ENCODE data around the gene POLR3B.

POLR3B gene

DNA sequence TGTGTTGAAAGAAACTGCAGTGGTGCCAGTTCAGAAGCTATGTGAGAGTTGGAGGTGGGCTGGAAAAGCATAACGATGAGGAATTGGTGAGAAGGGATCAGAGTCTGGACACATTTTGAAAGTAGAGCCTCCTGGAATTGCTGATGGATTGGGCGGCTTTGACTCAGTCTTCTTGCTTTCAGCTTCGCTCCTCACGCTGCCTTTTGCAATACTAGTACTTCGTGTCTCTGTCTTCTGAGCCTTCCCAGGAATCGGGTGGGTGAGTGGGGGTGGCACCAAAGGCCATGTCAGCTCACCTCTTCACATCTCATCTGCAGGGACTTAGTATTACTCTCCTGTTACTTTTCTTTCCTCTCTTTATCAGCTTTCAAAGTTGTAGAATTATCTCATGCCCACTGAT is 123.7 kb downstream of the POLR3B start:
- Histone ChIP-seq H3K27me3 (replicated peaks; ENCODE audit: control insufficient read depth, insufficient read depth, low read length, poor library complexity, severe bottlenecking) (no peaks in the 10 kb centered on the region), H3K27ac (ENCODE audit: insufficient read depth, low read length, poor library complexity, severe bottlenecking) (no peak overlapping the region), H3K4me3 (ENCODE audit: insufficient read depth, low read depth, low read length, poor library complexity, severe bottlenecking) (no peak overlapping the region), H3K36me3 (ENCODE audit: control insufficient read depth, insufficient read depth, low read length) (peaks cover 3% of the 10 kb centered on the region), H3K4me1 (ENCODE audit: control insufficient read depth, insufficient read depth, low read length, poor library complexity, severe bottlenecking) (no peaks in the 10 kb centered on the region), H3K9me3 (ENCODE audit: control insufficient read depth, low read length) (no peaks in the 10 kb centered on the region)
- DNase-seq: no peak

DNA sequence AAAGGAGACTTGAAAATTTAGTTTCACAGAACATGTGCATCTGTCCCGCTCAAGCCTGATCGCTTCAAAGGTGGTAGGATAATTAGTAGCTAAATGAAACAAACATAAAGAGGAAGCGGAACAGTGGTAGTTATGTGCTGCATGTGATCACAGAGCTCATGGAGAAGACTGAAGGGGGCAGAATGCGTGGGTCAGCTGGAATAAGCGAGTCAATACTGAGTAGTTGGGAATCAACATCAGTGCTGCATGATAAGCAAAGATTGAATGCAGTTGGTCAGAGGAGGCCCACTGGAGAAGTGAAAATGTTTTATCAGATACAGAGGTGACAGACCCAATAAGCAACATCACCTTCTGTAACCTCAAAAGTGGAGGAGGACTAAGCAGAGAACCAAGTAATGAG is 130.1 kb downstream of the POLR3B start:
- H3K4me3 ChIP-seq (ENCODE audit: insufficient read depth, low read depth, low read length, poor library complexity, severe bottlenecking): no peak overlapping the region
- H3K9me3 ChIP-seq (ENCODE audit: control insufficient read depth, low read length): no peaks in the 10 kb centered on the region
- H3K27ac ChIP-seq (ENCODE audit: insufficient read depth, low read length, poor library complexity, severe bottlenecking): no peak overlapping the region
- H3K27me3 ChIP-seq (replicated peaks; ENCODE audit: control insufficient read depth, insufficient read depth, low read length, poor library complexity, severe bottlenecking): no peaks in the 10 kb centered on the region
- DNase-seq: no peak
- no peaks in the 10 kb centered on the region for H3K4me1 ChIP-seq (ENCODE audit: control insufficient read depth, insufficient read depth, low read length, poor library complexity, severe bottlenecking)
- H3K36me3 ChIP-seq (ENCODE audit: control insufficient read depth, insufficient read depth, low read length): no peaks in the 10 kb centered on the region

DNA sequence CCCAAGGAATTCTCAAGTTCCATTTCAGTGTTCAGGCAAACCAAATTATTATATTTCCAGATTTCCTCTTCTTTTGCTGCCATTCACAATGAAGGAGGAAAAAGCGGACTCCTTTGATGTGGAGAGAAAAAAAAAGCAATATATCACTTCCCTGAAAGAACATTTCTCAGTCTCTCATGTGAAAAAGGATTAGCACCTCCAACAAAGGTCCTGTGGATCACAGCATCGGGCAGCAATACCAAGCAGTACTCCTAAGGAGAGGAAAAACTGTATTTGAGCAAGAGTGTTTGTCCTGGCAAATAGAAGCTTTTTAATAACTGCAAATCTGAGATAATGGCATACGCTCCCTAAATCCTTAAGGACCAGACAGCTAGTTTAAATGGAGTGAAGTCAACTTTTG is 131.3 kb downstream of the POLR3B start:
- Histone ChIP-seq H3K9me3 (ENCODE audit: control insufficient read depth, low read length) (no peaks in the 10 kb centered on the region), H3K4me3 (ENCODE audit: insufficient read depth, low read depth, low read length, poor library complexity, severe bottlenecking) (no peak overlapping the region), H3K27me3 (replicated peaks; ENCODE audit: control insufficient read depth, insufficient read depth, low read length, poor library complexity, severe bottlenecking) (no peaks in the 10 kb centered on the region), H3K27ac (ENCODE audit: insufficient read depth, low read length, poor library complexity, severe bottlenecking) (no peak overlapping the region), H3K36me3 (ENCODE audit: control insufficient read depth, insufficient read depth, low read length) (no peaks in the 10 kb centered on the region), H3K4me1 (ENCODE audit: control insufficient read depth, insufficient read depth, low read length, poor library complexity, severe bottlenecking) (no peaks in the 10 kb centered on the region)
- no peak for DNase-seq

DNA sequence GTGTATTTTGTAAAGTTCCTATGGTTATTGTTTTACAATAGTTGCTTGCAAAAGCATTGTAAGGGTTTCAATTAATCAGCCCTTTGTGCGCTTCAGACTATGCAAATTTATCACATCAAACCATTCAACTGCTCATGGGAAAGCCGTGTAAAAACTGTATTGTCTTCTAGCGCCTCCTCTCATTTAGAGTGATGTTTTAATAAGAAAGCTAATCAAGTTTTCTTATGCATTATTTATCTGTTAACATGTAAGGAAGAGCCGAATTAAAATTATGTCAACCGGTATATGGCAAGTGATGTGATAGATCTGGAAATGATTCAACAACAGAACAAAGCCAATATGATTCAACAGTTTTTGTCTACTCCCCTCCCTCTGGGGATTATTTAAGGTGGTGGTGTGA is 132.7 kb downstream of the POLR3B start:
- H3K27me3 ChIP-seq (replicated peaks; ENCODE audit: control insufficient read depth, insufficient read depth, low read length, poor library complexity, severe bottlenecking): no peaks in the 10 kb centered on the region
- no peak for DNase-seq
- no peaks in the 10 kb centered on the region for H3K9me3 ChIP-seq (ENCODE audit: control insufficient read depth, low read length)
- no peaks in the 10 kb centered on the region for H3K36me3 ChIP-seq (ENCODE audit: control insufficient read depth, insufficient read depth, low read length)
- H3K27ac ChIP-seq (ENCODE audit: insufficient read depth, low read length, poor library complexity, severe bottlenecking): no peak overlapping the region
- no peak overlapping the region for H3K4me3 ChIP-seq (ENCODE audit: insufficient read depth, low read depth, low read length, poor library complexity, severe bottlenecking)
- H3K4me1 ChIP-seq (ENCODE audit: control insufficient read depth, insufficient read depth, low read length, poor library complexity, severe bottlenecking): no peaks in the 10 kb centered on the region

DNA sequence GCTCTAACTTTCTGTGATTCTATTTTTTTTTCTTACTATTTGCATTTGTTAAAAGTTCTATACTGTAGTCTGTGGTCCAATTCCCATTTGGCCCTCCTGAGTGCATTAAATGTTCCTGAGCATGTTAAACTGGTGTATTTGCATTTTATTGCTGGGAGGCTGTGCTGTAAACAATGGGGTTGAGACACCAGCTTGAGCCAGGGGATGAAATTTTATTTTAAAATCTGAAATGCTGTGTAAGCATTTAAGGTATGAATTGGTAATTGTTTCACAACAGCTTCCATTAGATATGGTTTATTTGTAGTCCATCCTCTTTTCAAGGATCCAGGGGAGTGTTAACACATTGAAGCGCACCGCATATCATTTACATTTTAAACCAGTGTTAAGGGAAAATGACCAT is 135.3 kb downstream of the POLR3B start:
- no peaks in the 10 kb centered on the region for H3K27me3 ChIP-seq (replicated peaks; ENCODE audit: control insufficient read depth, insufficient read depth, low read length, poor library complexity, severe bottlenecking)

DNA sequence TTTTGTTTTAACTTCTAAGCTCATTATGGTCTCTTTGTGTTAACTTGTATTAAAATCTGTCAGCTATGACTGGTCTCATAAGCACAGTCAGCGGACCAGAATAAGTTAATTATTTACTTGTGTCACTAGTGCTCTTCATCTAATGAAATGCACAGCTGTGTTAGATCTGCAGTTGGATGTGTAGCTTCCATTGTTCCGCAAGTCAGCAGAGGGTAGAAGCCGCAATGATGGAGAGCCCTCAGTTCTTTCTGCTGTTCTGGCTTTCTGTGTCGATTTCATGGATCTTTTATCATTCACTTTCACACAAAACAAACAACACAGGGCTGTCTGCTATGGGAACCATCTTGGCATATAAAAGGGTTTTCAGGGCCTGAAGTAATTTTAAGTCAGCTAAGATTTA is 136.0 kb downstream of the POLR3B start:
- H3K4me1 ChIP-seq (ENCODE audit: control insufficient read depth, insufficient read depth, low read length, poor library complexity, severe bottlenecking): no peaks in the 10 kb centered on the region
- H3K4me3 ChIP-seq (ENCODE audit: insufficient read depth, low read depth, low read length, poor library complexity, severe bottlenecking): no peak overlapping the region
- no peak overlapping the region for H3K27ac ChIP-seq (ENCODE audit: insufficient read depth, low read length, poor library complexity, severe bottlenecking)
- no peaks in the 10 kb centered on the region for H3K9me3 ChIP-seq (ENCODE audit: control insufficient read depth, low read length)
- peaks cover 15% of the 10 kb centered on the region for H3K36me3 ChIP-seq (ENCODE audit: control insufficient read depth, insufficient read depth, low read length)
- DNase-seq: no peak
- H3K27me3 ChIP-seq (replicated peaks; ENCODE audit: control insufficient read depth, insufficient read depth, low read length, poor library complexity, severe bottlenecking): no peaks in the 10 kb centered on the region

More for the DNA sequence above, 135.3 kb downstream of the POLR3B start:
- no peak for DNase-seq
- Histone ChIP-seq H3K4me1 (ENCODE audit: control insufficient read depth, insufficient read depth, low read length, poor library complexity, severe bottlenecking) (no peaks in the 10 kb centered on the region), H3K27ac (ENCODE audit: insufficient read depth, low read length, poor library complexity, severe bottlenecking) (no peak overlapping the region), H3K36me3 (ENCODE audit: control insufficient read depth, insufficient read depth, low read length) (peaks cover 13% of the 10 kb centered on the region), H3K9me3 (ENCODE audit: control insufficient read depth, low read length) (no peaks in the 10 kb centered on the region), H3K4me3 (ENCODE audit: insufficient read depth, low read depth, low read length, poor library complexity, severe bottlenecking) (no peak overlapping the region)

DNA sequence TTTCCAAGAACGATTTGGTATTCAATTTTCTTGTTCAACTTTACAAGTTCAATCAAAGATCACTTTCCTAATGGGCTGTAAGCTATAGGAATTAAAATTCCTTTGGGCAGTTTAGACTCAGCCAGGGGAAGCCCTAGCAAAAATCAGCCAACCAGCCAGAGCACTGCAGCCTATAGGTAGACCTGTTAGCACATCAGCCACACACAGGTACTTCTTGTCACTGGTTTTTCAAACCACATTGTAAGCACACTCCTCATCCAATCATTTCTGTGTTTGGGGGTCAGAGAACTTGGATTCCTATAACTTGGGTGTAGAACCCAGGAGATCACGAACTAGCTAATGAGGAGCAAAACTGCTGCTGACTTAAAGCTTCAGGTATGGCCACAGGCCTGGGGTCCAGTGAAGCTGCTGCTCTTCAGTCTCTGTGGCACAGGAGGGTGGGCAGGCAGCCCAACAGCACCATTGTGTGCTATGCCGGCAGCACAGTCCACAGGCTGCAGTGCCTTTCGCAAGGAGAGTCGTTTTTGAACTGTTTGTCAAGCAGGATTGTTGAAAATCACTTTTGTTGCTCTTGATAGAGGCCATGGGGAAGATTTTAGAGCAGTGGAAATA is 137.9 kb downstream of the POLR3B start:
- H3K4me3 ChIP-seq (ENCODE audit: insufficient read depth, low read depth, low read length, poor library complexity, severe bottlenecking): no peak overlapping the region
- H3K27me3 ChIP-seq (replicated peaks; ENCODE audit: control insufficient read depth, insufficient read depth, low read length, poor library complexity, severe bottlenecking): no peaks in the 10 kb centered on the region
- no peak for DNase-seq
- H3K36me3 ChIP-seq (ENCODE audit: control insufficient read depth, insufficient read depth, low read length): peaks cover 22% of the 10 kb centered on the region
- H3K27ac ChIP-seq (ENCODE audit: insufficient read depth, low read length, poor library complexity, severe bottlenecking): no peak overlapping the region
- no peaks in the 10 kb centered on the region for H3K9me3 ChIP-seq (ENCODE audit: control insufficient read depth, low read length)
- no peaks in the 10 kb centered on the region for H3K4me1 ChIP-seq (ENCODE audit: control insufficient read depth, insufficient read depth, low read length, poor library complexity, severe bottlenecking)

DNA sequence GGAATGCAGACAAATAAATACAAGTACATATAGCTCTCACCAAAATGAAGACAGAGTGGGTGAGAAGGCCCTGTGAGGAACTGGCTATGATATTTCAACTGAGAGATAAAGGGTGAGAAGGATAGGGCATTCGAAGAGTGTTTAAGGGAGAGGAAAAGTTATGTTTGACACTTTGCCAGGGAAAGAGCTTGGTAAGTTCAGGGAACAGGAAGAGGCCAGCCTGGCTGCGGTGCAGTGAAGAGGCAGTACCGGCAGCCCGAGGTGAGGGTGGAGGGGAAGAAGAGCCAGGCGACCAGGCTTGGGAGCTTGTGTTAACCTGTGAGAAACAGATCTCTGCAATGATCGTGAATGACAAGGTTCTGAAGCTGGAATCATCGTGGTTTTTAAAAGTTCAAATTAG is 140.5 kb downstream of the POLR3B start:
- no peaks in the 10 kb centered on the region for H3K27me3 ChIP-seq (replicated peaks; ENCODE audit: control insufficient read depth, insufficient read depth, low read length, poor library complexity, severe bottlenecking)
- H3K27ac ChIP-seq (ENCODE audit: insufficient read depth, low read length, poor library complexity, severe bottlenecking): no peak overlapping the region
- H3K4me1 ChIP-seq (ENCODE audit: control insufficient read depth, insufficient read depth, low read length, poor library complexity, severe bottlenecking): no peaks in the 10 kb centered on the region
- DNase-seq: no peak
- H3K36me3 ChIP-seq (ENCODE audit: control insufficient read depth, insufficient read depth, low read length): peaks cover 31% of the 10 kb centered on the region
- H3K9me3 ChIP-seq (ENCODE audit: control insufficient read depth, low read length): no peaks in the 10 kb centered on the region
- no peak overlapping the region for H3K4me3 ChIP-seq (ENCODE audit: insufficient read depth, low read depth, low read length, poor library complexity, severe bottlenecking)

DNA sequence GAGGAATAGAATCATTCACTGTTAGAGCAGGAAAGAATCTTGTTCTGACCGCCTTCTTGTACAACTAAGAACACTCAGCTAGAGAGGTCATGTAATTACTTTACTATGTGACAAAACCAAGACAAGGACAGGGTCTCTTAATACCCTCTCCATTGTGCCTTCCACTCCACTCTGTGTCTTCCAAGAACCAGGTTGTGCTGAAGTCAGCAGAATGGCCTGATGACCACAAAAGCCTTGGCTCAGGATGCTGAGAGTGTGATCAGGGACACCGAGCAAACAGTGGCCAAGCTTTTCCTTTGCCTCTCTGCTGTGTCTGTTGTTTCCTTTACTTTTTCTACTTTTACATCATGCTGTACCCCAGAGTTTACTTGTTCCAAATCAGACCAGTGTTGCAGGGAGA is 142.1 kb downstream of the POLR3B start:
- Histone ChIP-seq H3K4me3 (ENCODE audit: insufficient read depth, low read depth, low read length, poor library complexity, severe bottlenecking) (no peak overlapping the region), H3K27ac (ENCODE audit: insufficient read depth, low read length, poor library complexity, severe bottlenecking) (no peak overlapping the region), H3K27me3 (replicated peaks; ENCODE audit: control insufficient read depth, insufficient read depth, low read length, poor library complexity, severe bottlenecking) (no peaks in the 10 kb centered on the region), H3K9me3 (ENCODE audit: control insufficient read depth, low read length) (no peaks in the 10 kb centered on the region), H3K4me1 (ENCODE audit: control insufficient read depth, insufficient read depth, low read length, poor library complexity, severe bottlenecking) (no peaks in the 10 kb centered on the region), H3K36me3 (ENCODE audit: control insufficient read depth, insufficient read depth, low read length) (peaks cover 38% of the 10 kb centered on the region)
- no peak for DNase-seq

DNA sequence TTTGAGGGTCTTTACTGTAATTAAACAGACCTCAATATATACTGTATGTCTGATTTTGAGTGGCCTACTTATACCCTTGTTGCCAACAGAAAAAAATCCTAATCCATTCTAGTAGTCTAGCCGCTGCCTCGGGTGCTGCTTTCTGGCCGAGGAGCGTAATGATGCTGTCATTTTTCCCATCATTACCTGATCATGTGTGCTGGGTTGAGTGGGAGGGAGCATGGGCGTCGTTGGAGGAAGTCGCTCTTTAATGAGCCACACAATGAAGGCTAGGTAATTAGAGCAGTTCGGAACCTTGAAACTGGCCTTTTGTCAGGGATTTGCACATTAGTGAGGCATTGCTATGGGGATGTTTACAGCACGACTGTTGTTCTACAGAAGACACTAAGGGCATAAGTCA is 149.1 kb downstream of the POLR3B start:
- Histone ChIP-seq H3K4me3 (ENCODE audit: insufficient read depth, low read depth, low read length, poor library complexity, severe bottlenecking) (no peak overlapping the region), H3K4me1 (ENCODE audit: control insufficient read depth, insufficient read depth, low read length, poor library complexity, severe bottlenecking) (no peaks in the 10 kb centered on the region), H3K27ac (ENCODE audit: insufficient read depth, low read length, poor library complexity, severe bottlenecking) (no peak overlapping the region), H3K27me3 (replicated peaks; ENCODE audit: control insufficient read depth, insufficient read depth, low read length, poor library complexity, severe bottlenecking) (no peaks in the 10 kb centered on the region), H3K36me3 (ENCODE audit: control insufficient read depth, insufficient read depth, low read length) (peaks cover 20% of the 10 kb centered on the region), H3K9me3 (ENCODE audit: control insufficient read depth, low read length) (no peaks in the 10 kb centered on the region)
- no peak for DNase-seq

All from effector memory CD4-positive, alpha-beta T cell (primary cell).